H9 (cell line): Measurements from ENCODE around the gene ZNF512B. TPM values are rescaled to one million over a fixed set of nuclear protein-coding genes. Genes with fewer than 3 reads are reported as not detected.

Experiments used
- DNase-seq: peaks from one replicate; pipeline ENCODE4 v3.0.0-alpha.2; 2017
- H2AFZ ChIP-seq: one replicate; pipeline ENCODE4 v1.6.1; 2013; ENCODE audit warnings: mild to moderate bottlenecking, low read length, control low read depth, moderate library complexity
- H2AK5ac ChIP-seq: 2 replicates; pipeline ENCODE4 v1.6.1; 2013; ENCODE audit warnings: low read length, control low read depth, mixed read lengths; ENCODE audit not compliant: insufficient read length
- H2BK120ac ChIP-seq: one replicate; pipeline ENCODE4 v1.6.1; 2013; ENCODE audit warnings: low read depth, mild to moderate bottlenecking, low read length, control low read depth, inconsistent platforms; ENCODE audit not compliant: poor library complexity, severe bottlenecking
- H2BK12ac ChIP-seq: 2 replicates; pipeline ENCODE4 v1.6.1; 2013; ENCODE audit warnings: low read length, control low read depth, mixed read lengths, low read depth; ENCODE audit not compliant: insufficient read length
- H2BK15ac ChIP-seq: 2 replicates; pipeline ENCODE4 v1.6.1; 2013; ENCODE audit warnings: low read depth, low read length, control low read depth
- H2BK20ac ChIP-seq: one replicate; pipeline ENCODE4 v1.6.1; 2013; ENCODE audit warnings: low read depth, mild to moderate bottlenecking, low read length, control low read depth, inconsistent platforms; ENCODE audit not compliant: poor library complexity, severe bottlenecking
- H2BK5ac ChIP-seq: 2 replicates; pipeline ENCODE4 v1.6.1; 2013; ENCODE audit warnings: low read length, control low read depth, mixed read lengths; ENCODE audit not compliant: insufficient read length
- H3K14ac ChIP-seq: 2 replicates; pipeline ENCODE4 v1.6.1; 2013; ENCODE audit warnings: low read length, control low read depth; ENCODE audit not compliant: insufficient read depth
- H3K18ac ChIP-seq: 2 replicates; pipeline ENCODE4 v1.6.1; 2013; ENCODE audit warnings: low read depth, mild to moderate bottlenecking, mixed read lengths, low read length, control low read depth; ENCODE audit not compliant: insufficient read length
- H3K23ac ChIP-seq: 2 replicates; pipeline ENCODE4 v1.6.1; 2013; ENCODE audit warnings: low read length, control low read depth, mixed read lengths, low read depth; ENCODE audit not compliant: insufficient read length
- H3K23me2 ChIP-seq: 2 replicates; pipeline ENCODE4 v1.6.1; 2013; ENCODE audit warnings: low read depth, mild to moderate bottlenecking, mixed read lengths, low read length, control low read depth; ENCODE audit not compliant: insufficient read length, poor library complexity, severe bottlenecking
- H3K27ac ChIP-seq: 2 replicates; pipeline ENCODE4 v1.5.1; 2013; ENCODE audit warnings: low read length, control low read depth, mixed read lengths, low read depth; ENCODE audit not compliant: insufficient read length
- H3K27me3 ChIP-seq: 2 replicates; pipeline ENCODE4 v1.6.1; 2013; ENCODE audit warnings: low read length, control low read depth, inconsistent platforms; ENCODE audit not compliant: insufficient read depth
- H3K4ac ChIP-seq: 2 replicates; pipeline ENCODE4 v1.6.1; 2013; ENCODE audit warnings: low read depth, mild to moderate bottlenecking, control low read depth, inconsistent platforms, low read length, moderate library complexity
- H3K4me1 ChIP-seq: 2 replicates; pipeline ENCODE4 v1.6.1; 2013; ENCODE audit warnings: low read length, control low read depth, inconsistent platforms; ENCODE audit not compliant: insufficient read depth
- H3K4me2 ChIP-seq: 2 replicates; pipeline ENCODE4 v1.6.1; 2013; ENCODE audit warnings: low read length, control low read depth, mixed read lengths; ENCODE audit not compliant: insufficient read length, insufficient read depth
- H3K56ac ChIP-seq: 2 replicates; pipeline ENCODE4 v1.6.1; 2013; ENCODE audit warnings: low read depth, mild to moderate bottlenecking, mixed read lengths, low read length, control low read depth; ENCODE audit not compliant: insufficient read length
- H3K79me1 ChIP-seq: 2 replicates; pipeline ENCODE4 v1.6.1; 2013; ENCODE audit warnings: low read depth, mild to moderate bottlenecking, moderate library complexity, low read length, control low read depth, inconsistent platforms; ENCODE audit not compliant: insufficient read depth, poor library complexity, severe bottlenecking
- H3K79me2 ChIP-seq: 2 replicates; pipeline ENCODE4 v1.6.1; 2013; ENCODE audit warnings: low read length, control low read depth, inconsistent platforms; ENCODE audit not compliant: insufficient read depth
- H3K9ac ChIP-seq: 2 replicates; pipeline ENCODE4 v1.6.1; 2013; ENCODE audit warnings: low read length, control low read depth, mixed read lengths; ENCODE audit not compliant: insufficient read length; ENCODE audit errors: extremely low read depth
- H3K9me3 ChIP-seq: one replicate; pipeline ENCODE4 v1.6.1; 2013; ENCODE audit warnings: low read depth, low read length, inconsistent platforms; ENCODE audit not compliant: control insufficient read depth
- H3T11ph ChIP-seq: one replicate; pipeline ENCODE4 v1.6.1; 2013; ENCODE audit warnings: mild to moderate bottlenecking, low read length, control low read depth, inconsistent platforms
- H4K20me1 ChIP-seq: one replicate; pipeline ENCODE4 v1.6.1; 2013; ENCODE audit not compliant: control insufficient read depth, insufficient read length, insufficient read depth
- H4K5ac ChIP-seq: 2 replicates; pipeline ENCODE4 v1.6.1; 2013; ENCODE audit warnings: low read depth, mild to moderate bottlenecking, mixed read lengths, low read length, control low read depth; ENCODE audit not compliant: insufficient read length
- H4K8ac ChIP-seq: replicated peaks from 2 replicates; pipeline ENCODE4 v1.6.1; 2013; ENCODE audit warnings: low read length, control low read depth, mixed read lengths, low read depth; ENCODE audit not compliant: insufficient read length
- H4K91ac ChIP-seq: 2 replicates; pipeline ENCODE4 v1.6.1; 2013; ENCODE audit warnings: low read depth, mild to moderate bottlenecking, moderate library complexity, mixed read lengths, low read length, control low read depth; ENCODE audit not compliant: insufficient read length
- H3K27ac Mint-ChIP-seq, 3 experiments: 2 replicates in 2 of 3; 3 replicates in 1 of 3; pipeline ENCODE4 v1.8.0; 2020 to 2021; ENCODE audit warnings: mixed read lengths in 3 of 3, mild to moderate bottlenecking in 1 of 3, moderate library complexity in 1 of 3
- H3K27me3 Mint-ChIP-seq: 2 replicates; pipeline ENCODE4 v1.8.0; 2021; ENCODE audit warnings: low read depth, mild to moderate bottlenecking, moderate library complexity, mixed read lengths
- H3K36me3 Mint-ChIP-seq, 3 experiments: 2 replicates in 2 of 3; 3 replicates in 1 of 3; pipeline ENCODE4 v1.8.0; 2020 to 2021; ENCODE audit warnings: low read depth in 3 of 3, mixed read lengths in 3 of 3; ENCODE audit not compliant: insufficient read depth in 1 of 3
- H3K4me1 Mint-ChIP-seq, 2 experiments: 2 replicates each; pipeline ENCODE4 v1.8.0; 2020; ENCODE audit warnings: mixed read lengths in 2 of 2
- H3K4me3 Mint-ChIP-seq, 2 experiments: 2 replicates in 1 of 2; 3 replicates in 1 of 2; pipeline ENCODE4 v1.8.0; 2020 to 2021; ENCODE audit warnings: mild to moderate bottlenecking in 2 of 2, mixed read lengths in 2 of 2, moderate library complexity in 1 of 2
- H3K9me3 Mint-ChIP-seq, 2 experiments: 2 replicates in 1 of 2; 3 replicates in 1 of 2; pipeline ENCODE4 v1.8.0; 2020; ENCODE audit warnings: mild to moderate bottlenecking in 2 of 2, mixed read lengths in 2 of 2, moderate library complexity in 1 of 2
- WGBS: extraction: QIAGEN DNeasy Blood & Tissue Kit; methylation state at CpG from one replicate; pipeline ENCODE4 v1.1.7; 2013; ENCODE audit warnings: missing lambda C conversion rate, low lambda C conversion rate, mixed read lengths; ENCODE audit not compliant: insufficient read length; ENCODE audit errors: extremely low coverage; 5-methylcytosine and 5-hydroxymethylcytosine counted together
- total RNA-seq: library from RNA; stranded (reverse); gene quantifications from 2 replicates; pipeline ENCODE4 v1.2.1, GENCODE V29; 2021
- TF ChIP-seq, protein P1 (sequence below): fragments of 200-600 bp; sonication (generic); conservative IDR thresholded peaks from 3 replicates; pipeline ENCODE4 v1.8.0; 2021; ENCODE audit warnings: antibody characterized with exemption, mild to moderate bottlenecking

ZNF512B gene
- total RNA-seq, 1 experiment from 2014 or later = 46.0 TPM

DNA sequence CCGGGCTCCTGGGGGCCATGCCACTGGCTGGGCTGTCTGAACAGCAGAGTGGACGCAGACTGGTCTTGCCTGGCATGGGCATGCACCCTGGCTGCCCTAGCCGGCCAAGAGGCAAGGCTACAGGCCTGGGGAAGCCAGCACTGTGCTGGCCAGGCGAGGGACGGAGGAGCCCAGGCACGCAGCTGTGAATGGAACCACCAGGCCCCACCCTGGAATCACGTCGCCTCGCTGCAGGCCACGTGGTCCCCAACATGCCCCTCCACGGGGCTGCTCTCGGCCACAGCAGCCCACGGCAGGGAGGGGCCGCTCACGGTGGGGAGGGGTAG is 17.6 kb downstream of the ZNF512B start:
- H2AFZ ChIP-seq = no peak overlapping the region

More for the DNA sequence above, 17.6 kb downstream of the ZNF512B start:
- Histone ChIP-seq H3K27me3 (no peaks in the 10 kb centered on the region), H3K4me1 (no peaks in the 10 kb centered on the region), H2BK20ac (no peak overlapping the region), H2BK15ac (no peak overlapping the region), H2BK12ac (no peak overlapping the region), H3K79me1 (peaks cover 2% of the 10 kb centered on the region), H3K56ac (no peak overlapping the region), H3K18ac (no peak overlapping the region), H3K4me2 (no peak overlapping the region), H3K79me2 (peaks cover 19% of the 10 kb centered on the region; the same call in 1 of the 2 replicates), H4K20me1 (peaks cover 2% of the 10 kb centered on the region), H3K9ac (no peak overlapping the region), H3K27ac (no peak overlapping the region), H4K91ac (no peak overlapping the region), H2BK5ac (no peak overlapping the region), H2AK5ac (no peak overlapping the region), H3T11ph (no peak overlapping the region), H4K8ac (no peak overlapping the region), H3K9me3 (no peaks in the 10 kb centered on the region), H3K14ac (no peak overlapping the region), H3K4ac (no peak overlapping the region), H3K23ac (no peak overlapping the region), H3K23me2 (peaks cover 10% of the 10 kb centered on the region), H4K5ac (no peak overlapping the region), H2BK120ac (no peak overlapping the region)
- no peaks in the 10 kb centered on the region for H3K27me3 Mint-ChIP-seq
- no CpG with 5 or more reads among the region's 15 CpGs for WGBS
- no peak overlapping the region for H3K27ac Mint-ChIP-seq
- H3K36me3 Mint-ChIP-seq = peaks cover 3 to 14% (median 14%) of the 10 kb centered on the region in 3 experiments
- H3K4me3 Mint-ChIP-seq = no peak overlapping the region
- DNase-seq = no peak
- H3K4me1 Mint-ChIP-seq = peaks cover 27 to 31% of the 10 kb centered on the region in 2 experiments
- TF ChIP-seq, protein P1, sequence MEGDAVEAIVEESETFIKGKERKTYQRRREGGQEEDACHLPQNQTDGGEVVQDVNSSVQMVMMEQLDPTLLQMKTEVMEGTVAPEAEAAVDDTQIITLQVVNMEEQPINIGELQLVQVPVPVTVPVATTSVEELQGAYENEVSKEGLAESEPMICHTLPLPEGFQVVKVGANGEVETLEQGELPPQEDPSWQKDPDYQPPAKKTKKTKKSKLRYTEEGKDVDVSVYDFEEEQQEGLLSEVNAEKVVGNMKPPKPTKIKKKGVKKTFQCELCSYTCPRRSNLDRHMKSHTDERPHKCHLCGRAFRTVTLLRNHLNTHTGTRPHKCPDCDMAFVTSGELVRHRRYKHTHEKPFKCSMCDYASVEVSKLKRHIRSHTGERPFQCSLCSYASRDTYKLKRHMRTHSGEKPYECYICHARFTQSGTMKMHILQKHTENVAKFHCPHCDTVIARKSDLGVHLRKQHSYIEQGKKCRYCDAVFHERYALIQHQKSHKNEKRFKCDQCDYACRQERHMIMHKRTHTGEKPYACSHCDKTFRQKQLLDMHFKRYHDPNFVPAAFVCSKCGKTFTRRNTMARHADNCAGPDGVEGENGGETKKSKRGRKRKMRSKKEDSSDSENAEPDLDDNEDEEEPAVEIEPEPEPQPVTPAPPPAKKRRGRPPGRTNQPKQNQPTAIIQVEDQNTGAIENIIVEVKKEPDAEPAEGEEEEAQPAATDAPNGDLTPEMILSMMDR = no peak
- peaks cover 4 to 7% of the 10 kb centered on the region in 2 experiments; a peak in 3 of 5 replicates for H3K9me3 Mint-ChIP-seq
